Measurements from ENCODE around the gene MTMR11. TPM values are rescaled to one million over a fixed set of nuclear protein-coding genes. Genes with fewer than 3 reads are reported as not detected.
A peak's percentile ranks its signal among the peaks of the same experiment; 100 is the strongest.

The MTMR11 gene
- total RNA-seq, 3 donors from 2014 or later = 151 to 409 (median 217) TPM

- intact Hi-C loops (cut with DNase I, micrococcal nuclease) = no loop called here
- peak; percentile 95 for ATAC-seq
- H3K4me1 ChIP-seq (ENCODE audit: low read depth) = peaks cover 40% of the 10 kb centered on the region
- peaks cover 21% of the 10 kb centered on the region for H3K36me3 ChIP-seq (ENCODE audit: low read depth)
- H3K4me3 ChIP-seq = peak within 1 kb of the TSS; percentile 86
- peak; percentile 97 to 98 (median 97) for DNase-seq
- no peaks in the 10 kb centered on the region for H3K9me3 ChIP-seq
- TF ChIP-seq CTCF (IDR thresholded peaks at IDR 0.05) = no peak
Measured at GRCh38 chr1:149927563-149928400, 8.9 kb downstream of the MTMR11 start, which contains the start of gene SF3B4. SF3B4 (minus strand) TSS chr1:149927803; CDS start chr1:149927759, 44 bp downstream.

GRCh38 chr1:149927056-149927562, 9.6 kb downstream of the MTMR11 start:
- Histone ChIP-seq H3K4me3 (peak overlapping the region; percentile 86), H3K9me3 (no peaks in the 10 kb centered on the region), H3K36me3 (ENCODE audit: low read depth) (peaks cover 21% of the 10 kb centered on the region), H3K4me1 (ENCODE audit: low read depth) (peaks cover 39% of the 10 kb centered on the region)
- DNase-seq (no peak), ATAC-seq (no peak)
- intact Hi-C loops (cut with DNase I, micrococcal nuclease) = no loop called here
- no peak for TF ChIP-seq CTCF (IDR thresholded peaks at IDR 0.05)

- H3K36me3 ChIP-seq (ENCODE audit: low read depth) = peaks cover 21% of the 10 kb centered on the region
- ATAC-seq = no peak
- intact Hi-C loops (cut with DNase I, micrococcal nuclease) = no loop called here
- H3K9me3 ChIP-seq = no peaks in the 10 kb centered on the region
- no peak for DNase-seq
- TF ChIP-seq CTCF (IDR thresholded peaks at IDR 0.05) = no peak
- peaks cover 33% of the 10 kb centered on the region for H3K4me1 ChIP-seq (ENCODE audit: low read depth)
- H3K4me3 ChIP-seq = no peak overlapping the region
Measured at GRCh38 chr1:149926296-149926695, 10.4 kb downstream of the MTMR11 start.

GRCh38 chr1:149925751-149926150, 10.9 kb downstream of the MTMR11 start:
- no peak overlapping the region for H3K4me3 ChIP-seq
- ATAC-seq = no peak
- H3K36me3 ChIP-seq (ENCODE audit: low read depth) = peaks cover 21% of the 10 kb centered on the region
- H3K4me1 ChIP-seq (ENCODE audit: low read depth) = peaks cover 33% of the 10 kb centered on the region
- H3K9me3 ChIP-seq = no peaks in the 10 kb centered on the region
- no peak for DNase-seq
- TF ChIP-seq CTCF (IDR thresholded peaks at IDR 0.05) = no peak
- intact Hi-C loops (cut with DNase I, micrococcal nuclease) = no loop called here

GRCh38 chr1:149925345-149925744, 11.3 kb downstream of the MTMR11 start:
- no peak for TF ChIP-seq CTCF (IDR thresholded peaks at IDR 0.05)
- Histone ChIP-seq H3K4me3 (no peak overlapping the region), H3K36me3 (ENCODE audit: low read depth) (peaks cover 21% of the 10 kb centered on the region), H3K4me1 (ENCODE audit: low read depth) (peaks cover 32% of the 10 kb centered on the region), H3K9me3 (no peaks in the 10 kb centered on the region)
- DNase-seq (no peak), ATAC-seq (no peak)
- intact Hi-C loops (cut with DNase I, micrococcal nuclease) = no loop called here

Data from mucosa of descending colon (tissue), 3 donors.